Right lobe of liver (tissue), 6 donors: Measurements from ENCODE around the gene EXOSC6. TPM values are rescaled to one million over a fixed set of nuclear protein-coding genes. Genes with fewer than 3 reads are reported as not detected.
"Not testable (repeated sequence)": the region's sequence is repeated elsewhere in the genome, so short reads cannot be mapped to it uniquely, and the experiment has no call there.

Source experiments
- ATAC-seq, 4 donors: fragments of 200-7000 bp; cut with Tn5 transposase; one replicate each; pipeline ENCODE4 v1.9.1; 2020; ENCODE audit warnings: mild to moderate bottlenecking in 4 of 4, moderate library complexity in 4 of 4
- DNase-seq, 3 donors: peaks; one replicate each; pipeline ENCODE4 v3.0.0-alpha.2; 2020
- H3K27ac ChIP-seq, 3 donors: fragments of 200-600 bp; one replicate each; pipeline ENCODE4 v1.8.0; 2022
- H3K27me3 ChIP-seq, 2 donors: fragments of 200-600 bp; one replicate each; pipeline ENCODE4 v1.8.0; 2022
- H3K36me3 ChIP-seq, 4 donors: fragments of 200-600 bp; sonication (generic) in 1 of 4; one replicate each; pipeline versions ENCODE4 v1.5.1 to v1.8.0; 2017 to 2022; ENCODE audit warnings: control low read depth in 1 of 4
- H3K4me1 ChIP-seq, 4 donors: fragments of 200-600 bp; sonication (generic) in 1 of 4; one replicate each; pipeline versions ENCODE4 v1.5.1 to v1.8.0; 2017 to 2022; ENCODE audit warnings: control low read depth in 1 of 4
- H3K4me3 ChIP-seq, 3 donors: fragments of 200-600 bp; one replicate each; pipeline ENCODE4 v1.8.0; 2022
- H3K9me3 ChIP-seq, 4 donors: fragments of 200-600 bp; sonication (generic) in 1 of 4; one replicate each; pipeline versions ENCODE4 v1.5.1 to v1.8.0; 2017 to 2022; ENCODE audit warnings: control low read depth in 1 of 4
- POLR2A ChIP-seq: fragments of 450-650 bp; IDR thresholded peaks from one replicate; pipeline ENCODE4 v1.6.1; 2017; ENCODE audit warnings: antibody characterized with exemption, mild to moderate bottlenecking
- WGBS: methylation state at CpG from one replicate; pipeline ENCODE4 v1.1.6; 2018; ENCODE audit warnings: low coverage, low lambda C conversion rate; ENCODE audit not compliant: insufficient coverage; ENCODE audit errors: missing lambda C conversion rate; 5-methylcytosine and 5-hydroxymethylcytosine counted together
- intact Hi-C, 2 donors: fragments of 100-400 bp; cut with DNase I; formaldehyde crosslinking; loops; one replicate each; pipeline versions ENCODE4 v1.11.2 to v1.14.1; 2022
- total RNA-seq, 6 experiments: library from RNA; depleted of rRNA in 2 of 6; stranded (reverse); fragments of >200 nt in 2 of 6; fragmentation: NEBNext Ultra II Directional in 3 of 6; extraction: Animal tissue kit (Norgen Biotek cat#: 25700) in 3 of 6; gene quantifications; one replicate each; pipeline versions ENCODE4 v1.1.0 to v1.2.4, GENCODE V29; 2016 to 2023
- TF ChIP-seq, protein P1 (sequence below), 4 donors: fragments of 200-600 bp in 3 of 4; fragments of 450-650 bp in 1 of 4; IDR thresholded peaks; one replicate each; pipeline versions ENCODE4 v1.5.1 to v1.8.0; 2016 to 2022; ENCODE audit warnings: antibody characterized with exemption in 4 of 4, mild to moderate bottlenecking in 2 of 4
- donor health status: DM: no; HTN: yes; CAD: no.
- donor health status: DM: no; HTN: no; CAD: no.
- donor health status: DM: no; HTN: no; CAD: no.
- donor health status: DM: no; HTN: yes; CAD: no.
- donor health status: DM: no; HTN: yes; CAD: no.

Gene EXOSC6
- total RNA-seq, 6 experiments from 2014 or later: 6.1 to 13.1 (median 10.2) TPM

- H3K36me3 ChIP-seq: peaks cover 3 to 96% (median 46%) of the 10 kb centered on the region in 4 donors
- no peak overlapping the region for H3K4me3 ChIP-seq
- H3K27me3 ChIP-seq: no peaks in the 10 kb centered on the region
- H3K27ac ChIP-seq: no peak overlapping the region
- WGBS: 86% methylated on average over 1 of the region's 1 CpG
- H3K9me3 ChIP-seq: no peaks in the 10 kb centered on the region
- ATAC-seq: no peak
- DNase-seq: no peak
- intact Hi-C loops: no loop called here
- no peaks in the 10 kb centered on the region for H3K4me1 ChIP-seq
- TF ChIP-seq, protein P1, sequence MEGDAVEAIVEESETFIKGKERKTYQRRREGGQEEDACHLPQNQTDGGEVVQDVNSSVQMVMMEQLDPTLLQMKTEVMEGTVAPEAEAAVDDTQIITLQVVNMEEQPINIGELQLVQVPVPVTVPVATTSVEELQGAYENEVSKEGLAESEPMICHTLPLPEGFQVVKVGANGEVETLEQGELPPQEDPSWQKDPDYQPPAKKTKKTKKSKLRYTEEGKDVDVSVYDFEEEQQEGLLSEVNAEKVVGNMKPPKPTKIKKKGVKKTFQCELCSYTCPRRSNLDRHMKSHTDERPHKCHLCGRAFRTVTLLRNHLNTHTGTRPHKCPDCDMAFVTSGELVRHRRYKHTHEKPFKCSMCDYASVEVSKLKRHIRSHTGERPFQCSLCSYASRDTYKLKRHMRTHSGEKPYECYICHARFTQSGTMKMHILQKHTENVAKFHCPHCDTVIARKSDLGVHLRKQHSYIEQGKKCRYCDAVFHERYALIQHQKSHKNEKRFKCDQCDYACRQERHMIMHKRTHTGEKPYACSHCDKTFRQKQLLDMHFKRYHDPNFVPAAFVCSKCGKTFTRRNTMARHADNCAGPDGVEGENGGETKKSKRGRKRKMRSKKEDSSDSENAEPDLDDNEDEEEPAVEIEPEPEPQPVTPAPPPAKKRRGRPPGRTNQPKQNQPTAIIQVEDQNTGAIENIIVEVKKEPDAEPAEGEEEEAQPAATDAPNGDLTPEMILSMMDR (IDR thresholded peaks at IDR 0.05): no peak
- TF ChIP-seq POLR2A: no peak
These were observed 24.7 kb upstream of the EXOSC6 start for GRCh38 chr16:70276392-70276791.

- Histone ChIP-seq H3K4me3 (no peak overlapping the region), H3K36me3 (peaks cover 14 to 95% (median 46%) of the 10 kb centered on the region in 4 donors), H3K4me1 (no peaks in the 10 kb centered on the region), H3K27me3 (no peaks in the 10 kb centered on the region), H3K9me3 (no peaks in the 10 kb centered on the region), H3K27ac (no peak overlapping the region)
- TF ChIP-seq POLR2A: no peak
- TF ChIP-seq, protein P1 (IDR thresholded peaks at IDR 0.05): no peak
- WGBS: 97% methylated on average over 3 of the region's 10 CpGs
- intact Hi-C loops: no loop called here
- no peak for DNase-seq
- no peak for ATAC-seq
These were observed 20.0 kb upstream of the EXOSC6 start for GRCh38 chr16:70271696-70272095.

DNA sequence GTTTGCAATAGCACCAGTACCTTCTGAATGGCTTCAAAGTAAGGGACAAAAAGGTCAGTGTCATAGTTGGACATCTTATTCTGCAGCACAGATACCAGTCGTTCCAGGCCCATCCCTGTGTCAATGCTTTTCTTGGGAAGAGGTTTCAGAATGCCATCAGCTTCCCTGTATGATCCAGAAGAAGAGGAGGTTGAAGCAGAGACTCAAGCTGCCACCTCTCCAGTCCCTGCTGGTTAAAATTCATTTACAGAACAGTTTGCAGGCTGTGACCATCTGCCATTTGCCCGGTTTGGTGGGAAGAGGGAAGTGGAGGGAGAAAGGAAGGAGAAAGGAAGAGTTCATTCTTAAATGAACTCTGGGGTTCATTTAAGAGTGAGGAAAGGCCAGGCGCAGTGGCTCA is 18.4 kb upstream of the EXOSC6 start:
- intact Hi-C loops: no loop called here
- Histone ChIP-seq H3K4me1 (no peaks in the 10 kb centered on the region), H3K9me3 (no peaks in the 10 kb centered on the region), H3K27ac (no peak overlapping the region), H3K4me3 (no peak overlapping the region), H3K27me3 (no peaks in the 10 kb centered on the region), H3K36me3 (peaks cover 14 to 95% (median 46%) of the 10 kb centered on the region in 4 donors)
- ATAC-seq (no peak), DNase-seq (peak in 1 of 3 donors; percentile 2)
- TF ChIP-seq, protein P1 (IDR thresholded peaks at IDR 0.05): no peak
- no peak for TF ChIP-seq POLR2A
- WGBS: 83% methylated on average over 3 of the region's 3 CpGs

- H3K4me3 ChIP-seq: no peak overlapping the region
- ATAC-seq: peak in 1 of 4 donors; percentile 12
- intact Hi-C loops: loop anchor here in 1 of 2 donors (10.0 kb wide), 1 partner anchor 115 kb away; no protein-coding TSS in a partner anchor
- WGBS: 79% methylated on average over 4 of the region's 12 CpGs
- no peaks in the 10 kb centered on the region for H3K27me3 ChIP-seq
- H3K27ac ChIP-seq: no peak overlapping the region
- TF ChIP-seq, protein P1 (IDR thresholded peaks at IDR 0.05): no peak
- TF ChIP-seq POLR2A: no peak
- peaks cover 14 to 95% (median 49%) of the 10 kb centered on the region in 4 donors for H3K36me3 ChIP-seq
- no peaks in the 10 kb centered on the region for H3K9me3 ChIP-seq
- no peaks in the 10 kb centered on the region for H3K4me1 ChIP-seq
- DNase-seq: peak in 1 of 3 donors; percentile 46
These were observed 17.7 kb upstream of the EXOSC6 start for GRCh38 chr16:70269471-70269870.

GRCh38 chr16:70267922-70268321 is 16.2 kb upstream of the EXOSC6 start:
- H3K27me3 ChIP-seq, ATAC-seq, H3K27ac ChIP-seq, H3K4me3 ChIP-seq, H3K4me1 ChIP-seq, H3K9me3 ChIP-seq, DNase-seq: not testable (repeated sequence)
- intact Hi-C loops: loop anchor here in 1 of 2 donors (10.0 kb wide), 1 partner anchor 113 kb away; no protein-coding TSS in a partner anchor
- WGBS: 87% methylated on average over 9 of the region's 10 CpGs
- peaks cover 14 to 97% (median 60%) of the 10 kb centered on the region in 4 donors for H3K36me3 ChIP-seq
